DOHH2 (cell line): ENCODE results near the gene RABGAP1.

Experiments
- H3F3A ChIP-seq: fragments of 200-600 bp; sonication (generic), shearing (Covaris generic); 2 replicates; pipeline ENCODE4 v1.6.0; 2016; ENCODE audit warnings: antibody characterized with exemption, mild to moderate bottlenecking; ENCODE audit not compliant: control insufficient read depth, insufficient read depth
- H3K27ac ChIP-seq: fragments of 200-600 bp; sonication (generic); 2 replicates; pipeline ENCODE4 v1.5.1; 2014; ENCODE audit warnings: low read depth, mild to moderate bottlenecking, low read length, moderate library complexity
- H3K27me3 ChIP-seq: fragments of 200-600 bp; sonication (generic); 2 replicates; pipeline ENCODE4 v1.6.1; 2014; ENCODE audit warnings: mild to moderate bottlenecking, low read length, mixed read lengths; ENCODE audit not compliant: control insufficient read depth
- H3K36me3 ChIP-seq: fragments of 200-600 bp; sonication (generic); 2 replicates; pipeline ENCODE4 v1.6.1; 2014; ENCODE audit warnings: mild to moderate bottlenecking, low read length, moderate library complexity, mixed read lengths; ENCODE audit not compliant: control insufficient read depth
- H3K4me1 ChIP-seq: fragments of 200-600 bp; sonication (generic); 2 replicates; pipeline ENCODE4 v1.6.1; 2014; ENCODE audit warnings: mild to moderate bottlenecking, low read length, mixed read lengths; ENCODE audit not compliant: control insufficient read depth
- H3K4me2 ChIP-seq: fragments of 200-600 bp; sonication (generic); 2 replicates; pipeline ENCODE4 v1.6.0; 2014; ENCODE audit warnings: mild to moderate bottlenecking, low read length, moderate library complexity
- H3K4me3 ChIP-seq: fragments of 200-600 bp; sonication (generic); 2 replicates; pipeline ENCODE4 v1.5.1; 2014; ENCODE audit warnings: mild to moderate bottlenecking, low read length, mixed read lengths
- H3K79me2 ChIP-seq: fragments of 200-600 bp; sonication (generic); 2 replicates; pipeline ENCODE4 v1.6.1; 2014; ENCODE audit warnings: mild to moderate bottlenecking, low read length, mixed read lengths; ENCODE audit not compliant: control insufficient read depth
- H3K9me2 ChIP-seq: fragments of 200-600 bp; sonication (generic); replicated peaks from 2 replicates; pipeline ENCODE4 v1.6.1; 2014; ENCODE audit warnings: mild to moderate bottlenecking, low read length, mixed read lengths; ENCODE audit not compliant: control insufficient read depth
- H3K9me3 ChIP-seq: fragments of 200-600 bp; sonication (generic); 2 replicates; pipeline ENCODE4 v1.6.1; 2014; ENCODE audit warnings: antibody characterized with exemption, low read length, mixed read lengths; ENCODE audit not compliant: control insufficient read depth, insufficient read depth
- H4K20me1 ChIP-seq: fragments of 200-600 bp; sonication (generic); 2 replicates; pipeline ENCODE4 v1.6.0; 2014; ENCODE audit warnings: low read depth, mild to moderate bottlenecking, antibody characterized with exemption, low read length, moderate library complexity; ENCODE audit not compliant: control insufficient read depth, insufficient read depth
- CTCF ChIP-seq: fragments of 200-600 bp; sonication (generic); IDR thresholded peaks from one replicate; pipeline ENCODE4 v1.5.1; 2014; ENCODE audit warnings: antibody characterized with exemption, mild to moderate bottlenecking, low read depth, low read length; ENCODE audit not compliant: poor library complexity, severe bottlenecking
- EZH2phosphoT487 ChIP-seq: fragments of 200-600 bp; sonication (generic); IDR thresholded peaks from 2 replicates; pipeline ENCODE4 v1.6.1; 2017; ENCODE audit warnings: borderline replicate concordance, mild to moderate bottlenecking, antibody characterized with exemption, low read length, moderate library complexity, mixed read lengths

Gene RABGAP1

GRCh38 chr9:122912964-122913673 lies 27.7 kb upstream of the RABGAP1 start, which contains the start of gene ZBTB6:
Gene ZBTB6, minus strand, starts transcription at chr9:122913323. Its CDS starts 1,251 bp downstream, at chr9:122912072.
- Histone ChIP-seq H3K36me3 (peaks cover 34% of the 10 kb centered on the region), H3K9me3 (no peaks in the 10 kb centered on the region), H3F3A (peaks cover 54% of the 10 kb centered on the region), H3K4me1 (peaks cover 18% of the 10 kb centered on the region), H3K4me2 (peak within 1 kb of the TSS; percentile 68), H3K27ac (peak within 1 kb of the TSS; percentile 83), H4K20me1 (no peaks in the 10 kb centered on the region), H3K79me2 (peaks cover 43% of the 10 kb centered on the region), H3K4me3 (peak within 1 kb of the TSS; percentile 88), H3K27me3 (no peaks in the 10 kb centered on the region), H3K9me2 (no peaks in the 10 kb centered on the region)
- no peak for TF ChIP-seq CTCF
- TF ChIP-seq EZH2phosphoT487 = no peak

GRCh38 chr9:122918310-122918709 lies 22.5 kb upstream of the RABGAP1 start:
- peaks cover 14% of the 10 kb centered on the region for H3K36me3 ChIP-seq
- no peak overlapping the region for H3K4me3 ChIP-seq
- H3K9me3 ChIP-seq = no peaks in the 10 kb centered on the region
- no peak overlapping the region for H3K27ac ChIP-seq
- H4K20me1 ChIP-seq = no peaks in the 10 kb centered on the region
- H3K27me3 ChIP-seq = no peaks in the 10 kb centered on the region
- no peak for TF ChIP-seq EZH2phosphoT487
- TF ChIP-seq CTCF = no peak
- H3K4me1 ChIP-seq = peaks cover 6% of the 10 kb centered on the region
- no peak overlapping the region for H3K4me2 ChIP-seq
- no peaks in the 10 kb centered on the region for H3K9me2 ChIP-seq
- H3K79me2 ChIP-seq = peaks cover 13% of the 10 kb centered on the region
- H3F3A ChIP-seq = peaks cover 20% of the 10 kb centered on the region

- H3K9me3 ChIP-seq = no peaks in the 10 kb centered on the region
- peaks cover 28% of the 10 kb centered on the region for H3K79me2 ChIP-seq
- TF ChIP-seq CTCF (no peak), EZH2phosphoT487 (no peak)
- H3K36me3 ChIP-seq = peaks cover 14% of the 10 kb centered on the region
- no peaks in the 10 kb centered on the region for H4K20me1 ChIP-seq
- no peaks in the 10 kb centered on the region for H3K9me2 ChIP-seq
- H3K27me3 ChIP-seq = no peaks in the 10 kb centered on the region
- H3K27ac ChIP-seq = no peak overlapping the region
- peaks cover 8% of the 10 kb centered on the region for H3F3A ChIP-seq
- peaks cover 24% of the 10 kb centered on the region for H3K4me1 ChIP-seq
- H3K4me3 ChIP-seq = no peak overlapping the region
- no peak overlapping the region for H3K4me2 ChIP-seq
These were observed 18.1 kb upstream of the RABGAP1 start for GRCh38 chr9:122922713-122923112.
